ENCODE measurements around the gene FOXN3. TPM values are rescaled to one million over a fixed set of nuclear protein-coding genes. Genes with fewer than 3 reads are reported as not detected.

The FOXN3 gene
- total RNA-seq, 6 experiments from 2014 or later: 41.5 to 74.2 (median 55.8) TPM

DNA sequence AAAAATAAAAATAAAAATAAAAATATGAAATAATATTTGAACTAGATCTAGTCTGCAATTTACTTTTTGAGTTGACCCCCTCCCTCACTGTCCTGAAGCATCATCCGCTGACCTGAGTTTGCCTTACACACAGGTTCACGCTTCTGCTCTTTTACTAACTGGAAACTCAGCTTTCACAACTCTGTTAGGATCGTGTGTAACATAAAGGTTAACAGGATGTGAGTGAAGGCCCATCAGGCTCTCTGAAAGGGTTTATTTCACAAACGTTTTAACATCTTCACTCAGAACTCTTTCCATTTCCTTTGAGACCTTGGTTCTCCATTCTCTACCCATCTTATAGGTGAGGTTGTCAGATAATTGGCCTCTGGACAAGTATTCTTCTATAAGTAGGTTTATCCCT is 191.4 kb downstream of the FOXN3 start:
- no peak overlapping the region for H3K27ac ChIP-seq
- peaks cover 0 to 15% (median 0%) of the 10 kb centered on the region in 4 donors for H3K4me1 ChIP-seq
- no peaks in the 10 kb centered on the region for H3K36me3 ChIP-seq
- WGBS (ENCODE audit: insufficient coverage, low coverage, low lambda C conversion rate, missing lambda C conversion rate): 61% methylated on average over 4 of the region's 4 CpGs
- H3K9me3 ChIP-seq: no peaks in the 10 kb centered on the region
- no peak for DNase-seq
- TF ChIP-seq POLR2A (IDR thresholded peaks at IDR 0.05): no peak
- TF ChIP-seq, protein P1, sequence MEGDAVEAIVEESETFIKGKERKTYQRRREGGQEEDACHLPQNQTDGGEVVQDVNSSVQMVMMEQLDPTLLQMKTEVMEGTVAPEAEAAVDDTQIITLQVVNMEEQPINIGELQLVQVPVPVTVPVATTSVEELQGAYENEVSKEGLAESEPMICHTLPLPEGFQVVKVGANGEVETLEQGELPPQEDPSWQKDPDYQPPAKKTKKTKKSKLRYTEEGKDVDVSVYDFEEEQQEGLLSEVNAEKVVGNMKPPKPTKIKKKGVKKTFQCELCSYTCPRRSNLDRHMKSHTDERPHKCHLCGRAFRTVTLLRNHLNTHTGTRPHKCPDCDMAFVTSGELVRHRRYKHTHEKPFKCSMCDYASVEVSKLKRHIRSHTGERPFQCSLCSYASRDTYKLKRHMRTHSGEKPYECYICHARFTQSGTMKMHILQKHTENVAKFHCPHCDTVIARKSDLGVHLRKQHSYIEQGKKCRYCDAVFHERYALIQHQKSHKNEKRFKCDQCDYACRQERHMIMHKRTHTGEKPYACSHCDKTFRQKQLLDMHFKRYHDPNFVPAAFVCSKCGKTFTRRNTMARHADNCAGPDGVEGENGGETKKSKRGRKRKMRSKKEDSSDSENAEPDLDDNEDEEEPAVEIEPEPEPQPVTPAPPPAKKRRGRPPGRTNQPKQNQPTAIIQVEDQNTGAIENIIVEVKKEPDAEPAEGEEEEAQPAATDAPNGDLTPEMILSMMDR (IDR thresholded peaks at IDR 0.05): no peak
- H3K27me3 ChIP-seq: no peaks in the 10 kb centered on the region
- intact Hi-C loops (cut with DNase I): no loop called here
- no peak overlapping the region for H3K4me3 ChIP-seq
- ATAC-seq: no peak

DNA sequence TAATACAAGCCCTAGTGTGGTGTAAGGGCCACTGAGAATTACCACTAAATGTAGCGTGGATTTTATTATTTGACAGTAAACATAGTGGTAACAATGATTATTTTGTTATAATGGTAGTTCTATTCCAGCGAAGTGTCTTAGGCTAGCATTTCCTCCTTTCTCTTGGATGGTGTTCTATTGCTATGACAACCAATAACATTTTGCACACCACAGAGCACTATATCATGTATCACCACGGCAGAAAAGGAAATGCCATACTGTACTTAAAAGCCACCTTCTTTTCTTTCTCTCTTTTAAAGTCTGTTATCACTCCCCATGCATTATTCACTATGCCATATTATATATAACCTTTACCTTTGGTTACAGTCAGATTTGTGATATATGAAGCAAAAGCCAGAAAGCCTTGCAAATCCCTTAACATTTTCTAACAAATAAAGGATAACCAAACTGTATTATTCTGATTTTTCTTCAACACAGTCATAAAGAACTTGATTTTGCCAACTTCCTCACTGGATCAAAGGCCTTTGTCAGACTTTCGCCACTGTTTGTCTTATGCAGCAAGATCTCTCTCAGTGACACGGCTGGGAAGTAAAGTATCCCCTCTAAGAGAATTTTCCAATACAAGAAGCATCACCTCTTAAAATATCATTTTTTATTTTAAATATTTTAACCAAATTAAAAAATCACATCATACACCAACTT is 195.8 kb downstream of the FOXN3 start:
- 46% methylated on average over 5 of the region's 5 CpGs for WGBS (ENCODE audit: insufficient coverage, low coverage, low lambda C conversion rate, missing lambda C conversion rate)
- H3K36me3 ChIP-seq: peaks cover 0 to 7% (median 0%) of the 10 kb centered on the region in 4 donors
- H3K9me3 ChIP-seq: no peaks in the 10 kb centered on the region
- H3K27ac ChIP-seq: no peak overlapping the region
- TF ChIP-seq POLR2A (IDR thresholded peaks at IDR 0.05): no peak
- TF ChIP-seq, protein P1 (IDR thresholded peaks at IDR 0.05): no peak
- no peaks in the 10 kb centered on the region for H3K4me1 ChIP-seq
- H3K4me3 ChIP-seq: no peak overlapping the region
- intact Hi-C loops (cut with DNase I): no loop called here
- peak; percentile 36 to 65 (median 59) for ATAC-seq
- H3K27me3 ChIP-seq: no peaks in the 10 kb centered on the region
- DNase-seq: no peak

DNA sequence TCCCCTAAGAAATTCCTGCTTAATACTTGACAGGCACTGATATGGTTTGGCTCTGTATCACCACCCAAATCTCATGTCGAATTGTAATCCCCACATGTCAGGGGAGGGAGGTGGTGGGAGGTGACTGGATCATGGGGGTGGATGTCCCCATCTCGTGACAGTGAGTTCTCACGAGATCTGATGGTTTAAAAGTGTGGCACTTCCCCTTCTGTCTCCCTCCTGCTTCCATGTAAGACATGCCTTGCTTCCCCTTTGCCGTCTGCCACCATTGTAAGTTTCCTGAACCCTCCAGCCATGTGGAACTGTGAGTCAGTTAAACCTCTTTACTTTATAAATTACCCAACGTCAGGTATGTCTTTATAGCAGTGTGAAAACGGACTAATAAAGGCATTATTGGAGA is 198.0 kb downstream of the FOXN3 start:
- Histone ChIP-seq H3K4me3 (no peak overlapping the region), H3K4me1 (peaks cover 0 to 18% (median 2%) of the 10 kb centered on the region in 4 donors), H3K27me3 (no peaks in the 10 kb centered on the region), H3K9me3 (no peaks in the 10 kb centered on the region), H3K27ac (no peak overlapping the region), H3K36me3 (peaks cover 0 to 7% (median 0%) of the 10 kb centered on the region in 4 donors)
- intact Hi-C loops (cut with DNase I): no loop called here
- 86% methylated on average over 6 of the region's 6 CpGs for WGBS (ENCODE audit: insufficient coverage, low coverage, low lambda C conversion rate, missing lambda C conversion rate)
- ATAC-seq (no peak), DNase-seq (no peak)
- TF ChIP-seq, protein P1 (IDR thresholded peaks at IDR 0.05): no peak
- no peak for TF ChIP-seq POLR2A (IDR thresholded peaks at IDR 0.05)

DNA sequence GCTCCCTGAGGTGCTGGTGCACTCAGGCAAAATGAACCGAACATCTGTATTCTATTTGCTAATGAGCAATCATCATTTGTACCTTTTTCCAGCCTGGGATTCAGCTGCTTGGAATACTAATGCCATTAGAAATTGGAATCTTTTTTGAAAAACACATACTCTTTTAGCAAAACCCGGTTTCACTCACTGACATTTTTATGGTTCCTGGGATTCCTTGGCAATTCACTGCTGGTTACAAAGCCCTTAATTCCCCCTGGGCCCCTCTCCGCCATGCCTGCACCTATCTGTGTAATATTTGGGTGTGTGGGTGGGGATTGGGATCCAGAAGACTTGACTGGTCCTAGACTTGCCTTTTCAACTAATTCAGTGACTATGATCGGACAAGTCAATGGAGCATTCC is 199.1 kb downstream of the FOXN3 start:
- no peak overlapping the region for H3K27ac ChIP-seq
- TF ChIP-seq, protein P1 (IDR thresholded peaks at IDR 0.05): no peak
- TF ChIP-seq POLR2A (IDR thresholded peaks at IDR 0.05): no peak
- ATAC-seq: no peak
- WGBS (ENCODE audit: insufficient coverage, low coverage, low lambda C conversion rate, missing lambda C conversion rate): 100% methylated on average over 2 of the region's 4 CpGs
- no peaks in the 10 kb centered on the region for H3K27me3 ChIP-seq
- intact Hi-C loops (cut with DNase I): no loop called here
- no peak for DNase-seq
- H3K36me3 ChIP-seq: peaks cover 0 to 7% (median 0%) of the 10 kb centered on the region in 4 donors
- H3K9me3 ChIP-seq: no peaks in the 10 kb centered on the region
- H3K4me1 ChIP-seq: peaks cover 0 to 25% (median 2%) of the 10 kb centered on the region in 4 donors
- H3K4me3 ChIP-seq: no peak overlapping the region
